Endodermal cell (in vitro differentiated cells): ENCODE results near the gene LZTR1. TPM values are rescaled to one million over a fixed set of nuclear protein-coding genes. Genes with fewer than 3 reads are reported as not detected.
A peak's percentile ranks its signal among the peaks of the same experiment; 100 is the strongest.
"Not testable (repeated sequence)": the region's sequence is repeated elsewhere in the genome, so short reads cannot be mapped to it uniquely, and the experiment has no call there.

Experiments used
- DNase-seq: peaks from one replicate; pipeline ENCODE4 v3.0.0-alpha.2; 2017
- H3K27ac ChIP-seq: 2 replicates; pipeline ENCODE4 v1.5.1; 2013; ENCODE audit warnings: mild to moderate bottlenecking, low read depth, low read length, moderate library complexity
- H3K27me3 ChIP-seq: 2 replicates; pipeline ENCODE4 v1.6.1; 2013; ENCODE audit warnings: mild to moderate bottlenecking, low read length, moderate library complexity; ENCODE audit not compliant: insufficient read depth, control insufficient read depth, poor library complexity, severe bottlenecking
- H3K36me3 ChIP-seq: 2 replicates; pipeline ENCODE4 v1.7.0; 2013; ENCODE audit warnings: mild to moderate bottlenecking, low read length, moderate library complexity; ENCODE audit not compliant: control insufficient read depth, insufficient read depth
- H3K4me1 ChIP-seq: one replicate; pipeline ENCODE4 v1.7.0; 2013; ENCODE audit warnings: low read length; ENCODE audit not compliant: control insufficient read depth, insufficient read depth
- H3K4me3 ChIP-seq: 2 replicates; pipeline ENCODE4 v1.5.1; 2013; ENCODE audit warnings: mild to moderate bottlenecking, low read length, moderate library complexity
- H3K9ac ChIP-seq: 2 replicates; pipeline ENCODE4 v1.6.1; 2013; ENCODE audit warnings: mild to moderate bottlenecking, low read length, moderate library complexity; ENCODE audit not compliant: poor library complexity, severe bottlenecking; ENCODE audit errors: extremely low read depth
- H3K9me3 ChIP-seq: 2 replicates; pipeline ENCODE4 v1.6.1; 2013; ENCODE audit warnings: mild to moderate bottlenecking, low read length, moderate library complexity; ENCODE audit not compliant: control insufficient read depth
- H3K27ac Mint-ChIP-seq: 2 replicates; pipeline ENCODE4 v1.8.0; 2020; ENCODE audit warnings: mixed read lengths
- H3K27me3 Mint-ChIP-seq: 2 replicates; pipeline ENCODE4 v1.8.0; 2021; ENCODE audit warnings: mild to moderate bottlenecking, mixed read lengths; ENCODE audit not compliant: insufficient read depth
- H3K36me3 Mint-ChIP-seq: 2 replicates; pipeline ENCODE4 v1.8.0; 2020; ENCODE audit warnings: low read depth, mixed read lengths
- H3K4me1 Mint-ChIP-seq: 2 replicates; pipeline ENCODE4 v1.8.0; 2020; ENCODE audit warnings: mixed read lengths
- H3K4me3 Mint-ChIP-seq: 2 replicates; pipeline ENCODE4 v1.8.0; 2020; ENCODE audit warnings: mild to moderate bottlenecking, moderate library complexity, mixed read lengths
- H3K9me3 Mint-ChIP-seq: 2 replicates; pipeline ENCODE4 v1.8.0; 2020; ENCODE audit warnings: mild to moderate bottlenecking, mixed read lengths
- WGBS, 2 experiments: methylation state at CpG; one replicate each; pipeline versions ENCODE4 v1.1.5 to v1.1.7; 2013; ENCODE audit warnings: missing lambda C conversion rate in 2 of 2, mixed read lengths in 1 of 2; ENCODE audit not compliant: insufficient coverage in 1 of 2, insufficient read length in 1 of 2; 5-methylcytosine and 5-hydroxymethylcytosine counted together
- total RNA-seq, 2 donors: library from RNA; stranded (reverse); fragmentation: NEBNext Ultra II Directional in 1 of 2; extraction: Animal tissue kit (Norgen Biotek cat#: 25700) in 1 of 2; gene quantifications; 2 replicates in 1 of 2; 3 replicates in 1 of 2; pipeline ENCODE4 v1.2.1, GENCODE V29; 2021
- TF ChIP-seq, protein P1 (sequence below): fragments of 200-600 bp; sonication (generic); conservative IDR thresholded peaks from 2 replicates; pipeline ENCODE4 v1.5.0; 2021; ENCODE audit warnings: antibody characterized with exemption, mild to moderate bottlenecking

The LZTR1 gene
- total RNA-seq, 2 donors from 2014 or later: 56.5 to 73.2 TPM

DNA sequence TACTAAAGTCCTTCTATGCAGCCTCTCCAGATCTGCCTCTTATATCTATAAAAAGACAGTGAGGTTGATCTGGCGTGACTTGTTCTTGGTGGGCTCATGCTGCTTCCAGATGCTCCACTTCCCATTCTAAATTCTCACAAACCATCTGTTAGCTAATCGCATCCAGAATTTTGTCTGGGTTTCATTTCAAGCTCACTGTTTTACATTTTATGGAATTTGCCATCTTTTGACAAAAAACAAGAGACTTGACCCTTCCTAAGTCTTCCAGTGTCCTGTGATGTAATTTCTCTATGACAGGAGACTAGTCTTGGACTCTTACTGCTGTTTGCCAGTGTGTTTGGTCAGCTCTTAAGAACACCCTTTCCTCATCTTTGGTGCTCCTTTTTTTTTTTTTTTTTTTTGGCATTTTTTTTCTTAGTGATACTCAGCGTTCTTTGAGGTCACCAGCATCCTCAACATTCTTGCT, 41.9 kb upstream of the LZTR1 start:
- WGBS, 2 experiments: 87 to 94% methylated on average over 3 of the region's 3 CpGs
- TF ChIP-seq, protein P1, sequence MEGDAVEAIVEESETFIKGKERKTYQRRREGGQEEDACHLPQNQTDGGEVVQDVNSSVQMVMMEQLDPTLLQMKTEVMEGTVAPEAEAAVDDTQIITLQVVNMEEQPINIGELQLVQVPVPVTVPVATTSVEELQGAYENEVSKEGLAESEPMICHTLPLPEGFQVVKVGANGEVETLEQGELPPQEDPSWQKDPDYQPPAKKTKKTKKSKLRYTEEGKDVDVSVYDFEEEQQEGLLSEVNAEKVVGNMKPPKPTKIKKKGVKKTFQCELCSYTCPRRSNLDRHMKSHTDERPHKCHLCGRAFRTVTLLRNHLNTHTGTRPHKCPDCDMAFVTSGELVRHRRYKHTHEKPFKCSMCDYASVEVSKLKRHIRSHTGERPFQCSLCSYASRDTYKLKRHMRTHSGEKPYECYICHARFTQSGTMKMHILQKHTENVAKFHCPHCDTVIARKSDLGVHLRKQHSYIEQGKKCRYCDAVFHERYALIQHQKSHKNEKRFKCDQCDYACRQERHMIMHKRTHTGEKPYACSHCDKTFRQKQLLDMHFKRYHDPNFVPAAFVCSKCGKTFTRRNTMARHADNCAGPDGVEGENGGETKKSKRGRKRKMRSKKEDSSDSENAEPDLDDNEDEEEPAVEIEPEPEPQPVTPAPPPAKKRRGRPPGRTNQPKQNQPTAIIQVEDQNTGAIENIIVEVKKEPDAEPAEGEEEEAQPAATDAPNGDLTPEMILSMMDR: no peak
- no peaks in the 10 kb centered on the region for H3K4me1 ChIP-seq
- H3K9me3 ChIP-seq: no peaks in the 10 kb centered on the region
- no peak overlapping the region for H3K27ac ChIP-seq
- no peaks in the 10 kb centered on the region for H3K27me3 ChIP-seq
- H3K9ac ChIP-seq: no peak overlapping the region
- H3K36me3 ChIP-seq: peaks cover 58% of the 10 kb centered on the region
- DNase-seq: no peak
- peaks cover 14% of the 10 kb centered on the region for H3K4me1 Mint-ChIP-seq
- no peaks in the 10 kb centered on the region for H3K27me3 Mint-ChIP-seq
- H3K9me3 Mint-ChIP-seq: no peaks in the 10 kb centered on the region
- H3K4me3 Mint-ChIP-seq: no peak overlapping the region
- peaks cover 46% of the 10 kb centered on the region for H3K36me3 Mint-ChIP-seq
- peak overlapping the region; percentile 5 for H3K27ac Mint-ChIP-seq
- no peak overlapping the region for H3K4me3 ChIP-seq

DNA sequence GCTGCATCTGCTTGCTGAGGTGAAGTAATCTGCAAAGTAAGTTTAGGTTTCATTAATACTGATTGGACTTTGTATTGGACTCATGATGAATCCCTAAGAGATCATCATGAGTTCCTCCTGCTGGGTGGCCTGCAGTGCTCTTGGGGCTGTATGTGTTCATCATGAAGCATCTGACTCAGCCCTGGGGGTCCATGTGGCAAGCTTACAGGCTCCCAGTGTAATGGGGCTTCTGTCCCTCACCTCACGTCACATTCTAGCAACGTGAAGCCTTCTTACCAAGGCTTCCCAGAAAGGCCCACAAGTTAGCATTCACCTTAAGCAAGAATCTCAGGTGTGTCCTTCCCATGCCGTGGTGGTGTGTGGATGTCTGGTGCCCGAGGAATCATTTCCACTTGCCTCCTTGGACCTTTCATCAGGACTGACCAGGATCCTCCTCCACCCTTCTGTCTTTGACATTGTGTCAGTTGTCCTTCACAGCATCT, 41.2 kb upstream of the LZTR1 start:
- H3K27me3 Mint-ChIP-seq: no peaks in the 10 kb centered on the region
- Histone ChIP-seq H3K4me1 (no peaks in the 10 kb centered on the region), H3K9me3 (no peaks in the 10 kb centered on the region), H3K27ac (no peak overlapping the region), H3K27me3 (no peaks in the 10 kb centered on the region), H3K4me3 (no peak overlapping the region), H3K9ac (no peak overlapping the region), H3K36me3 (peaks cover 52% of the 10 kb centered on the region)
- WGBS, 2 experiments: 92 to 94% methylated on average over 3 to 4 of the region's 4 CpGs
- H3K27ac Mint-ChIP-seq: no peak overlapping the region
- no peak for DNase-seq
- TF ChIP-seq, protein P1: no peak
- H3K4me3 Mint-ChIP-seq: no peak overlapping the region
- H3K4me1 Mint-ChIP-seq: peaks cover 14% of the 10 kb centered on the region
- H3K9me3 Mint-ChIP-seq: no peaks in the 10 kb centered on the region
- H3K36me3 Mint-ChIP-seq: peaks cover 41% of the 10 kb centered on the region

DNA sequence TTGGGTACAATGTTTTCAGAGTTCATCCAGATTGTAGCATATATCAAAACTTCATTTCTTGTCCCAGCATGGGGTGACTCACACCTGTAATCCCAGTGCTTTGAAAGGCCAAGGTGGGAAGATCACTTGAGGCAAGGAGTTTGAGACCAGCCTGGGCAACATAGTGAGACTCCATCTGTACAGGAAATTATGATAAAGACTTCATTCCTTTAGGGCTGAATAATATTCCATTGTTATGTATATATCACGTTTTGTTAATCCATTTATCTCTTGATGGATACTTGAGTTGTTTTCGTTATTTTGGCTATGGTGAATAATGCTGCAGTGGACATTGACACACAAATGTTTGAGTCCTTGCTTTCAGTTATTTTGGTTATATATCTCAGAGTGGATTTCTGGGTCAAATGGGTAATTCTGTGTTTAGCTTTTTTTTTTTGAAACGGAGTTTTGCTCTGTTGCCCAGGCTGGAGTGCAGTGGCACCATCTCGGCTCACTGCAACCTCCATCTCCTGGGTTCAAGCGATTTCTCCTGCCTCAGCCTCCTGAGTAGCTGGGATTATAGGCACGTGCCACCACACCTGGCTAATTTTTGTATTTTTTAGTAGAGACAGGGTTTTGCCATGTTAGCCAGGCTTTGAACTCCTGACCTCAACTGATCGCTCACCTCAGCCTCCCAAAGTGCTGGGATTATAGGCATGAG, 39.7 kb upstream of the LZTR1 start:
- H3K27me3 Mint-ChIP-seq, H3K27ac ChIP-seq, H3K4me3 Mint-ChIP-seq, H3K9me3 Mint-ChIP-seq, H3K4me1 Mint-ChIP-seq, H3K4me3 ChIP-seq, H3K9ac ChIP-seq, H3K4me1 ChIP-seq, H3K27me3 ChIP-seq, H3K27ac Mint-ChIP-seq, H3K9me3 ChIP-seq, DNase-seq: not testable (repeated sequence)
- peaks cover 47% of the 10 kb centered on the region for H3K36me3 ChIP-seq
- H3K36me3 Mint-ChIP-seq: peaks cover 32% of the 10 kb centered on the region
- 97 to 98% methylated on average over 6 to 7 of the region's 7 CpGs for WGBS, 2 experiments
